ENCODE results near the gene GBP5. TPM values are rescaled to one million over a fixed set of nuclear protein-coding genes. Genes with fewer than 3 reads are reported as not detected.
"Not testable (repeated sequence)": the region's sequence is repeated elsewhere in the genome, so short reads cannot be mapped to it uniquely, and the experiment has no call there.

GBP5 gene, protein sequence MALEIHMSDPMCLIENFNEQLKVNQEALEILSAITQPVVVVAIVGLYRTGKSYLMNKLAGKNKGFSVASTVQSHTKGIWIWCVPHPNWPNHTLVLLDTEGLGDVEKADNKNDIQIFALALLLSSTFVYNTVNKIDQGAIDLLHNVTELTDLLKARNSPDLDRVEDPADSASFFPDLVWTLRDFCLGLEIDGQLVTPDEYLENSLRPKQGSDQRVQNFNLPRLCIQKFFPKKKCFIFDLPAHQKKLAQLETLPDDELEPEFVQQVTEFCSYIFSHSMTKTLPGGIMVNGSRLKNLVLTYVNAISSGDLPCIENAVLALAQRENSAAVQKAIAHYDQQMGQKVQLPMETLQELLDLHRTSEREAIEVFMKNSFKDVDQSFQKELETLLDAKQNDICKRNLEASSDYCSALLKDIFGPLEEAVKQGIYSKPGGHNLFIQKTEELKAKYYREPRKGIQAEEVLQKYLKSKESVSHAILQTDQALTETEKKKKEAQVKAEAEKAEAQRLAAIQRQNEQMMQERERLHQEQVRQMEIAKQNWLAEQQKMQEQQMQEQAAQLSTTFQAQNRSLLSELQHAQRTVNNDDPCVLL
- not detected for total RNA-seq
- polyA plus RNA-seq (2013, experiment 1 of 2) = not detected
- not detected for polyA plus RNA-seq (2013, experiment 2 of 2)
- long read RNA-seq, experiment 1 = 0 reads
- long read RNA-seq, experiment 2 = 0 reads
- long read RNA-seq, experiment 3, partial matches to known transcripts = 1 of 1 reads
- long read RNA-seq, experiment 3, other reads (novel, unspliced or antisense) = 0 of 1 reads
- long read RNA-seq, experiment 4 = 0 reads

DNA sequence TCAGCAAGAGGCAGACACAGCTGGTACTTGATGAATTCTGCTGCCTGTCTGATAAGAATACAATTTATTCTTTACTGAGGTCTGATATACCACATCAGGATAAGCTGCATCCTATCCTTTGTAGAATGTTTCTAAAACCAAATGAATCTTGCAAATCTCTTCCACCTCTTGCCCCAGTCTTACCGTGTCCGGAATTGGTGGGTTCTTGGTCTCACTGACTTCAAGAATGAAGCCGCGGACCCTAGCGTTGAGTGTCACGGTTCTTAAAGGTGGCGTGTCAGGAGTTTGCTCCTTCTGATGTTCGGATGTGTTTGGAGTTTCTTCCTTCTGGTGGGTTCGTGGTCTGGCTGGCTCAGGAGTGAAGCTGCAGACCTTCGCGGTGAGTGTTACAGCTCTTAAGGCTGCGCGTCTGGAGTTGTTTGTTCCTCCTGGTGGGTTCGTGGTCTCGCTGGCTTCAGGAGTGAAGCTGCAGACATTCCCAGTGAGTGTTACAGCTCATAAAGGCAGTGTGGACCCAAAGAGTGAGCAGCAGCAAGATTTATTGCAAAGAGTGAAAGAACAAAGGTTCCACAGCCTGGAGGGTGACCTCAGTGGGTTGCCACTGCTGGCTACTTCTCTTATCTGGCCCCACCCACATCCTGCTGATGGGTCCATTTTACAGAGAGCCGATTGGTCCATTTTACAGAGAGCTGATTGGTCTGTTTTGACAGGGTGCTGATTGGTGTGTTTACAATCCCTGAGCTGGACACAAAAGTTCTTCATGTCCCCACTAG is at the start of gene GBP5:
TSS of gene GBP5 (minus strand) at position 592 of the 773 bp plus-strand sequence. CDS start 3,305 bp downstream, outside the sequence.
- not testable (repeated sequence) for H3K27me3 ChIP-seq (ENCODE audit: control insufficient read depth, insufficient read depth, low read length, poor library complexity, severe bottlenecking); H3K9ac ChIP-seq (ENCODE audit: extremely low read depth, low read length, poor library complexity, severe bottlenecking); H3K9me3 Mint-ChIP-seq; H3K27ac ChIP-seq (ENCODE audit: low read depth, low read length); H3K36me3 ChIP-seq (ENCODE audit: control insufficient read depth, insufficient read depth, low read length); H3K4me1 ChIP-seq (ENCODE audit: control insufficient read depth, insufficient read depth, low read length); DNase-seq; H3K27ac Mint-ChIP-seq; H3K4me3 Mint-ChIP-seq; H3K27me3 Mint-ChIP-seq (ENCODE audit: insufficient read depth); H3K4me3 ChIP-seq (ENCODE audit: low read length); H3K36me3 Mint-ChIP-seq (ENCODE audit: low read depth); H3K9me3 ChIP-seq (ENCODE audit: control insufficient read depth, low read length); H3K4me1 Mint-ChIP-seq
- WGBS, 2 experiments (ENCODE audit: insufficient coverage in 1 of 2, insufficient read length in 1 of 2) = 95 to 96% methylated on average over 14 to 16 of the region's 16 CpGs

DNA sequence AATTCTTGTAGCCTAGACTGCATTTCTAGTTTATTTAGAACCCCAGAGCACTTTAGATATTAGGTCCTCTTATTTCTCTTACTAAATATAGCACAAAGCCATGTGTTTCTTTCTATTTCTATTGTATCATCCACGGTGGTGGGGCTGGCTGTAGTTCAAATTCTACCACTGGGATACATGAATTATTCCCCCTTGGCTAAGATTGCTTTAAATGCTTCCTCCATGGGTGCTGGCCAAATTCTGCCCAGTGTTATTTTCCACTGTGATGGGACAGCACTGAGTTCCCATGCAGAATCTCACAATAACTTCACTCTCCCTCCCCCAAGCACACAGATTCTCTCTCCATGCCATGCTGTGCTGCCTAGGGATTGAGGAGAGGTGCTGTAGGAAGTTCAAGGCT is 49.7 kb upstream of the GBP5 start:
- H3K4me1 ChIP-seq (ENCODE audit: control insufficient read depth, insufficient read depth, low read length) = no peaks in the 10 kb centered on the region
- no peaks in the 10 kb centered on the region for H3K27me3 ChIP-seq (ENCODE audit: control insufficient read depth, insufficient read depth, low read length, poor library complexity, severe bottlenecking)
- Mint-ChIP-seq H3K27me3 (ENCODE audit: insufficient read depth) (peaks cover 2% of the 10 kb centered on the region), H3K4me1 (no peaks in the 10 kb centered on the region), H3K27ac (no peak overlapping the region), H3K4me3 (no peak overlapping the region), H3K9me3 (peaks cover 27% of the 10 kb centered on the region), H3K36me3 (ENCODE audit: low read depth) (no peaks in the 10 kb centered on the region)
- TF ChIP-seq, protein P1, sequence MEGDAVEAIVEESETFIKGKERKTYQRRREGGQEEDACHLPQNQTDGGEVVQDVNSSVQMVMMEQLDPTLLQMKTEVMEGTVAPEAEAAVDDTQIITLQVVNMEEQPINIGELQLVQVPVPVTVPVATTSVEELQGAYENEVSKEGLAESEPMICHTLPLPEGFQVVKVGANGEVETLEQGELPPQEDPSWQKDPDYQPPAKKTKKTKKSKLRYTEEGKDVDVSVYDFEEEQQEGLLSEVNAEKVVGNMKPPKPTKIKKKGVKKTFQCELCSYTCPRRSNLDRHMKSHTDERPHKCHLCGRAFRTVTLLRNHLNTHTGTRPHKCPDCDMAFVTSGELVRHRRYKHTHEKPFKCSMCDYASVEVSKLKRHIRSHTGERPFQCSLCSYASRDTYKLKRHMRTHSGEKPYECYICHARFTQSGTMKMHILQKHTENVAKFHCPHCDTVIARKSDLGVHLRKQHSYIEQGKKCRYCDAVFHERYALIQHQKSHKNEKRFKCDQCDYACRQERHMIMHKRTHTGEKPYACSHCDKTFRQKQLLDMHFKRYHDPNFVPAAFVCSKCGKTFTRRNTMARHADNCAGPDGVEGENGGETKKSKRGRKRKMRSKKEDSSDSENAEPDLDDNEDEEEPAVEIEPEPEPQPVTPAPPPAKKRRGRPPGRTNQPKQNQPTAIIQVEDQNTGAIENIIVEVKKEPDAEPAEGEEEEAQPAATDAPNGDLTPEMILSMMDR (conservative IDR thresholded peaks at IDR 0.05) = no peak
- WGBS, 2 experiments (ENCODE audit: insufficient coverage in 1 of 2, insufficient read length in 1 of 2) = 84 to 100% methylated on average over 1 of the region's 1 CpG
- no peak overlapping the region for H3K4me3 ChIP-seq (ENCODE audit: low read length)
- no peak for DNase-seq
- peaks cover 14% of the 10 kb centered on the region for H3K9me3 ChIP-seq (ENCODE audit: control insufficient read depth, low read length)
- H3K36me3 ChIP-seq (ENCODE audit: control insufficient read depth, insufficient read depth, low read length) = no peaks in the 10 kb centered on the region
- no peak overlapping the region for H3K27ac ChIP-seq (ENCODE audit: low read depth, low read length)
- H3K9ac ChIP-seq (ENCODE audit: extremely low read depth, low read length, poor library complexity, severe bottlenecking) = no peak overlapping the region

DNA sequence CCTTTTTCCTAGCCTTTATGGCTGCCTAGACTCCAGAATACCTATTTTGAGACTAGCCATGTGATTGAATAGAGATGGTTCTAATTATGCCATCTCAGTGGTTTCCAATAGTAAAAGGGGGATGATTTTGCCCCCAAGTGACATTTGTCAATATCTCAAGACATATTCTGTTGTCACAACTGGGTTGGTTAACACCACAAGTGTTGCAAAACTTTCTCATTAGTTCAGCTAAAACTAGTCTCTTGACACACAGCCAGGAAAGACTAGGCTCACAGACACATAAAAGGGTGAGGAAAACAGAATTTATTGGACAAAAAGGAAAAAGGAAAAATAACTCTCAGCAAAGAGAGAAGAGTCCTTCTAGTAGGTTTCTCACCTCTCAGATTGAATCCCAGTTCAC is 39.9 kb upstream of the GBP5 start:
- Mint-ChIP-seq H3K4me1 (peaks cover 5% of the 10 kb centered on the region), H3K4me3 (no peak overlapping the region), H3K36me3 (ENCODE audit: low read depth) (no peaks in the 10 kb centered on the region), H3K27me3 (ENCODE audit: insufficient read depth) (no peaks in the 10 kb centered on the region), H3K27ac (no peak overlapping the region), H3K9me3 (peaks cover 9% of the 10 kb centered on the region)
- TF ChIP-seq, protein P1 (conservative IDR thresholded peaks at IDR 0.05) = no peak
- Histone ChIP-seq H3K27me3 (ENCODE audit: control insufficient read depth, insufficient read depth, low read length, poor library complexity, severe bottlenecking) (no peaks in the 10 kb centered on the region), H3K4me1 (ENCODE audit: control insufficient read depth, insufficient read depth, low read length) (no peaks in the 10 kb centered on the region), H3K27ac (ENCODE audit: low read depth, low read length) (no peak overlapping the region), H3K9me3 (ENCODE audit: control insufficient read depth, low read length) (peaks cover 15% of the 10 kb centered on the region), H3K9ac (ENCODE audit: extremely low read depth, low read length, poor library complexity, severe bottlenecking) (no peak overlapping the region), H3K36me3 (ENCODE audit: control insufficient read depth, insufficient read depth, low read length) (no peaks in the 10 kb centered on the region), H3K4me3 (ENCODE audit: low read length) (no peak overlapping the region)
- no peak for DNase-seq
